Right atrium auricular region (tissue), 2 donors: ENCODE measurements around the gene GPN3. TPM values are rescaled to one million over a fixed set of nuclear protein-coding genes. Genes with fewer than 3 reads are reported as not detected.

ENCODE experiments used
- DNase-seq: peaks from one replicate; pipeline ENCODE4 v3.0.0-alpha.2; 2019; ENCODE audit warnings: low spot score
- H3K27ac ChIP-seq, 2 donors: fragments of 200-600 bp; sonication (generic); 1 replicate in 1 of 2; 2 replicates in 1 of 2; pipeline ENCODE4 v1.5.1; 2016 to 2019
- H3K27me3 ChIP-seq, 2 donors: fragments of 200-600 bp; sonication (generic); one replicate each; pipeline versions ENCODE4 v1.5.1 to v1.6.0; 2017 to 2019
- H3K36me3 ChIP-seq: fragments of 200-600 bp; sonication (generic); one replicate; pipeline ENCODE4 v1.5.1; 2016
- H3K4me1 ChIP-seq, 2 donors: fragments of 200-600 bp; sonication (generic); one replicate each; pipeline versions ENCODE4 v1.5.1 to v1.6.0; 2017 to 2019
- H3K4me3 ChIP-seq, 2 donors: fragments of 200-600 bp; sonication (generic); 1 replicate in 1 of 2; 2 replicates in 1 of 2; pipeline ENCODE4 v1.5.1; 2017 to 2019; ENCODE audit warnings: mild to moderate bottlenecking in 1 of 2, moderate library complexity in 1 of 2
- H3K9me3 ChIP-seq, 2 donors: fragments of 200-600 bp; sonication (generic); one replicate each; pipeline ENCODE4 v1.5.1; 2019
- CTCF ChIP-seq, 2 donors: fragments of 200-600 bp; sonication (generic); IDR thresholded peaks; one replicate each; pipeline ENCODE4 v1.5.1; 2019; ENCODE audit warnings: antibody characterized with exemption in 2 of 2
- total RNA-seq, 2 donors: library from RNA; depleted of rRNA; stranded (reverse); fragments of >200 nt; gene quantifications; one replicate each; pipeline ENCODE4 v1.1.0, GENCODE V29; 2016

The GPN3 gene
- total RNA-seq, 2 donors from 2014 or later, result 18.7 to 22.0 TPM

- no peaks in the 10 kb centered on the region for H3K36me3 ChIP-seq
- peaks cover 0 to 15% of the 10 kb centered on the region in 2 donors for H3K4me1 ChIP-seq
- H3K9me3 ChIP-seq, result no peaks in the 10 kb centered on the region
- no peak for DNase-seq
- no peak overlapping the region for H3K27ac ChIP-seq
- no peak for TF ChIP-seq CTCF (IDR thresholded peaks at IDR 0.05)
- no peak overlapping the region for H3K4me3 ChIP-seq
- H3K27me3 ChIP-seq, result no peaks in the 10 kb centered on the region
These were observed 37.3 kb upstream of the GPN3 start for GRCh38 chr12:110505332-110505731.

GRCh38 chr12:110503432-110503831 is 35.4 kb upstream of the GPN3 start:
- no peak for DNase-seq
- no peaks in the 10 kb centered on the region for H3K27me3 ChIP-seq
- H3K9me3 ChIP-seq, result no peaks in the 10 kb centered on the region
- TF ChIP-seq CTCF (IDR thresholded peaks at IDR 0.05), result no peak
- no peak overlapping the region for H3K27ac ChIP-seq
- H3K4me3 ChIP-seq, result no peak overlapping the region
- H3K4me1 ChIP-seq, result peaks cover 0 to 34% of the 10 kb centered on the region in 2 donors
- H3K36me3 ChIP-seq, result no peaks in the 10 kb centered on the region

- H3K4me3 ChIP-seq, result peak within 1 kb of the TSS; percentile 90 to 94
- no peaks in the 10 kb centered on the region for H3K36me3 ChIP-seq
- no peaks in the 10 kb centered on the region for H3K27me3 ChIP-seq
- TF ChIP-seq CTCF (IDR thresholded peaks at IDR 0.05), result no peak
- peak; percentile 98 for DNase-seq
- H3K4me1 ChIP-seq, result peaks cover 0 to 34% of the 10 kb centered on the region in 2 donors
- H3K27ac ChIP-seq, result peak within 1 kb of the TSS; percentile 89 to 91
- no peaks in the 10 kb centered on the region for H3K9me3 ChIP-seq
These were observed 34.0 kb upstream of the GPN3 start, which contains the start of the genes RAD9B and VPS29 for GRCh38 chr12:110501752-110502738. RAD9B (plus strand) TSS chr12:110502331; CDS start chr12:110502338, 7 bp downstream. VPS29 (minus strand) TSS chr12:110502111; CDS start chr12:110502051, 60 bp downstream.

- DNase-seq, result no peak
- no peak for TF ChIP-seq CTCF (IDR thresholded peaks at IDR 0.05)
These were observed 33.3 kb upstream of the GPN3 start for GRCh38 chr12:110501399-110501751.

GRCh38 chr12:110498984-110499706 is 31.1 kb upstream of the GPN3 start:
- Histone ChIP-seq H3K9me3 (no peaks in the 10 kb centered on the region), H3K27me3 (no peaks in the 10 kb centered on the region), H3K27ac (peak overlapping the region in 1 of 2 donors; percentile 6), H3K4me3 (no peak overlapping the region), H3K4me1 (peaks cover 0 to 34% of the 10 kb centered on the region in 2 donors), H3K36me3 (peaks cover 13% of the 10 kb centered on the region)
- no peak for TF ChIP-seq CTCF (IDR thresholded peaks at IDR 0.05)
- no peak for DNase-seq

More at GRCh38 chr12:110501399-110501751, 33.3 kb upstream of the GPN3 start:
- no peaks in the 10 kb centered on the region for H3K36me3 ChIP-seq
- peak overlapping the region; percentile 90 to 94 for H3K4me3 ChIP-seq
- H3K9me3 ChIP-seq, result no peaks in the 10 kb centered on the region
- peak overlapping the region; percentile 89 to 91 for H3K27ac ChIP-seq
- peaks cover 0 to 34% of the 10 kb centered on the region in 2 donors for H3K4me1 ChIP-seq
- H3K27me3 ChIP-seq, result no peaks in the 10 kb centered on the region
